Stimulated activated CD4-positive, alpha-beta T cell treated with anti-CD3 and anti-CD28 coated beads, TNF-alpha, amount 100 ng/mL, for 24 hours (primary cell): ENCODE results near the gene L1CAM.
A peak's percentile ranks its signal among the peaks of the same experiment; 100 is the strongest.

Experiments
- DNase-seq, 3 experiments: peaks; one replicate each; pipeline ENCODE4 v3.0.0-alpha.2; 2020; ENCODE audit warnings: low read depth in 3 of 3

Gene L1CAM

GRCh38 chrX:153902385-153902784 is 16.4 kb upstream of the L1CAM start:
- no peak for DNase-seq

GRCh38 chrX:153901753-153902140 is 15.8 kb upstream of the L1CAM start:
- no peak for DNase-seq

GRCh38 chrX:153900831-153901752 is 15.1 kb upstream of the L1CAM start:
- DNase-seq, result peak; percentile 20 to 57 (median 32)

DNA sequence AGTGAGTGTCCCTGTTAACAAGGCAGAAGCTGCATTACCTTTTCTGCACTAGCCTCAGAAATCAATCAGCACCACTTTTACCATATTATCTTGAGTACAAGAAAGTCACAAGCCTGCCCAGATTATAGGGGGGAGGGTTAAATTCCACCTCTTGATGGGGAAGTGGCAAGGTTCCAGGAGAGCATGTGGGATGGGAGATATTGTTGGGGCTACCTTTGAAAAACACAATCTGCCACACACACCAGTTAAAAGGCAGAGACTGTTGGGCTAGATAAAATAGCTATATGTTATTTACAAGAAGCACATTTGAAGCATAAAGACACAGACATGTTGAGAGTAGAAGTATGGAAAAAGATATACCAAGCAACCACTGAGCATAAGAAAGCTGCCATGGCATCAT is 11.9 kb upstream of the L1CAM start:
- DNase-seq, result no peak

DNA sequence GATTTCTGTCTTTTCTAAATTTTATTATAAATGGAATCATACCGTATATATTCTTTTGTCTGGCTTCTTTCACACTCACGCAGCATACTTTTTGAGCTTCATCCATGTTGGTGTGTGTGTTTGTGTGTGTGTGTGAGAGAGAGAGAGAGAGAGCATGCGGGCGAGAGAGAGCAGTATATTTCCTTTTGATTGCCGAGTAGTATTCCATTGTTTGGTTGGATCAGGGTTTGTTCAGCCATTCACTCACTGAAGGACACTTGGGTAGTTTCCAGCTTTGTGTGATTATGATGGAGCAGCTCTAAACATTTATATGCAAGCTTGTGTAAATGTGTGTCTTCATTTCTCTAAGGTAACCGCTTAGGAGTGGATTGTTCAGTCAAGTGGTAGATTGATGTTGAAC is 3.1 kb upstream of the L1CAM start:
- DNase-seq, result no peak

DNA sequence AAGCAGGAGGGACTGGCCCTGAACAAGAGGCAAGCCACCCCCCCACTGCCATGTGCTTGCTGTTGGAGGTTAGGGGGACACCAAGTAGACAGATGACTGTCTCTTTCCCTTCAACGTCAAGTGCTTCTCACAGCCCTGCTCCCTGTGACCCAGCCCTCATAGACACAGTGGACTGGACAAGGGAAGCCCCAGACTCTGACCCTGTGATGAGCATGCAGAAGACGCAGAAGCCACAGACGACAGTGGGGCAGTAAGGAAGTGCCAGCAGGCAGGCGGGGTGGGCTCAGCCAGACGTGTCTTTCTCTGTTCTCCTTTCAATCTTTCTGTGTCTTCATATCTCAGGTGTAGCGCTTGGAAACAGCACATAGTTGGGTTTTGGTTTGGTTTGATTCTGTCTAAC is 2.4 kb upstream of the L1CAM start:
- DNase-seq, result no peak

DNA sequence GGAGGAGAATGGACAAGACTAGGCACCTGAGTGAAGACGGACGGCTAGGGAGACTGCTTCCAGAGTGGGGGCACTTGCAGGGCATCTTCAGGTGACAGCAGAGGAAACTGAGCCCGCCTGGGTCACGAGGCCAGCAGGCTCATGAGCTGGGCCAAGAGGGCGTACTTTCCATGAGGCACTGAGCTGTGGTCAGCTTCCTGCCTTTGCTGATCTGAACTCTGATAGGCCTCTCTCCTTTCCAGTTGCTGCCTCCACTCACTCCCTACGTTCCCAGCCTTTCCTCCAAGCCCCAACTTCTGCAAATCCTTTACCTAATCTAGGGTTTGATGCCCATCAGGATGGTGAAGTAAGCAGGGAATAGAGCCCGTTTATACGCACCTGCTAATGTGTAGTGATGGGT is 1.4 kb upstream of the L1CAM start:
- no peak for DNase-seq

- DNase-seq, result no peak
These were observed 942 bp upstream of the L1CAM start for GRCh38 chrX:153886915-153887314.

DNA sequence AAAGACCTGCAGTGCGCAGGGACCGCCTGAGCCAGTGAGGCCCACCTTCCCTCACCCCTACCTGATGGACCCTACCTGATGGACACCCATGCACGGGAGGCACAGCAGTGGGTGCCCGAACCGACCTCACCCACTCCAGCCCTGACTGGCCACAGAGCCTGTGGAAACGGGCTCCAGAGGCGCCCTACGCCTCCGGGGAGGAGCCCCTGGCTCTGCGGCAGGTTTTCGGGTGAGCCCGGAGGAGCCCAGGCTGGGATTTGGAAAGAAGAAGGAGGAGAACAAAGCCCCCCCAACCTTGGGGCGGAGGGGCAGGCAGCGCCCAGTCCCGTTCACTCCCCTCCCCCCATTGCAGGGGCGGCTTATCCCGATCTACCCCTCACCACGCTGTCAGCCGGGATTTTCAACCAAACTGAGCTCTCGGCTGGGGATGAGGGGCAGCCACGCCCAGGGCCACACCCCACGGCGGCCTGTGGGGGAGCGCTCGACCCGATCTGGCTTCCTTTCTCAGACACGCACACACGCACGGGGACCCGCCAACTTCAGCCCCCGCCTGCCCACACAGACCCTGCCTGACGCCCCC is 675 bp downstream of the L1CAM start:
- no peak for DNase-seq

DNA sequence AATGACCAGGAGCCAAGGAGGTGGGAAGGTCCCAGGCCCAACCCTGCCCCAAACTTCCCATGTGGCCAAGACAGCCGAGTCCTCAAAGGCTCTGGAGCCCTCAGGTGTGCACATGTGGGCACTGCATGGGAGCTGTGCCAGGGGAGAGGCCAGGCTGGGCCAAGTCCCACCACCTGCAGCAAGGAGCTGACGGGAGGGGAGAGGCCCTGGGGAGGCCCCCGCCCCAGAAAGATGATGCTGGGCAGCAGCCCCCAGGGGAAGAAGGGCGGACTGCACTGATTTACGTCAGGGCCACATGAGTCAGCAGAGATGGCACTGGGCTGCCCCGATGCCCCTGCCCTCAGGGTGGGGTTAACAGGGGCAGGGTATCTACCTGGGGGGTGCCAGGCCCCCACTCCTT is 1.4 kb downstream of the L1CAM start:
- no peak for DNase-seq

DNA sequence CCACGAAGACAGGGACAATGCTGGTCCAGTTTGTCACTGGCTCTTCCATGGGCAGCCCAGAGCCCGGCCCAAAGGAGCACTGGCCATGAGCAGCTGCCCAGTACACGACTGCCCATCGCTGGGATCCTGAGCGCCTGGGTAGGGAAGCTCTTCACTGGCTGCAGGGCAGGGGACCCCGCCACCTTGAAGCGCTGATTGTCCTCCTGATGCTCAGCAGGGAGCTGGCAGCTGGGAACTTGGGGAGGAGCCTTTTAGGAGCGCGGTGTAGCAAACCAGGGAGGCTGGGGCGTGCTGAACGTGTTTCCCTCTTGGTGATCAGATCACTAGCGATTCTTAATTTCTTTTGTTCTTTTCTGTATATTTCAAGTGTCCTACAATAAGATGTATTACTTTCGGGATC is 1.8 kb downstream of the L1CAM start:
- no peak for DNase-seq

DNA sequence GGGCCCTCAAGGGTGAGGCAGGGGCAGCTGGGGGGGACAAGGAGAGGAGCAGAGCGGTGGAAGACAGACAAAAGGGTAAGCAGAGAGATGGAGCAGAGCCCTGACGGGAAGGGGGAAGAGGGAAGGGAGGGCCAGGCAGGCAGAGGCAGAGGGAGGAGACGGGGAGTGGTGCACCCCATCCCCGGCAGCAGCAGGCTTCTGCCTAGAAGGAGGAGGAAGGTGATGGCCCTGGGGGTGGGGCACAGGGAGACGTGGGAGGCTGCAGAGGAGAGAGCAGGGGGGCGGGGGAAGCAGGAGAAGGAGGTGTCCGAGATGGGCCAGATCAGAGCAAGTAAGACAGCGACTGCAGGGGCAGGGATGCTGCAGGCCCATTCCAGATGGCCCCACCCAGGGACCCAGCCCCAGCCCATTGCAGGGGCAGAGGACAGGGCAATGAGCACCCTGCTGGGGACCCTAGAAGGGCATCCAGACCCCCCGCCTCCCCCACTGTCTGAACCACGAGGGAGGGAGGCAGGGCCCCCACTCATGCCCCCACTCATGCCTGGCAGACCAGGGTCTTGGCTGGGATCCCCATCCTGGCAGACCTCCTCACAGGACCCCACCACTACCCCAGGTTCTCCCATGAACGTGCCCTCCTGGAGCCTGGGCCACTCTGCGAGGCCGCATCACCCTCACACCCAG is 2.7 kb downstream of the L1CAM start:
- DNase-seq, result no peak

GRCh38 chrX:153882557-153882956 is 3.4 kb downstream of the L1CAM start:
- DNase-seq, result no peak

- DNase-seq, result no peak
These were observed 3.9 kb downstream of the L1CAM start for GRCh38 chrX:153882086-153882498.

- DNase-seq, result no peak
These were observed 4.7 kb downstream of the L1CAM start for GRCh38 chrX:153881281-153881680.

DNA sequence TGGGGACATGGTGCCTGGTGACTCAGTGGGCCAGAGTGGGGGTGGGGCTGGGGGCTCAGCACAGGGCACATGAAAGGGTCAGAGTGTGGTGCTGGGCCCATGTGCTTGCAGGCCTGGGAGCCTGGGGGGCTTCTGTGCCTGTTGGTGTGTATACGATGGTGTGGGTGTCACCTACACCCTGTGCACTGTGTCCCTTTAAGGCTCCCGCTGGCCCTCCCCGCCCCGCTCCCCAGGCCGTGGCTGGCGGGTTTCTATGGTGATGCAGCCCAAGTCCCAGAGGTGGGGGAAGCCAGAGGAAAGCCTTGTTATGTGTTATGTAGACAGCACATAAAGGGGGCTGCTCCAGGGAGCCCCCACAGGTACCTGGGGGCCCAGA is 5.5 kb downstream of the L1CAM start:
- DNase-seq, result no peak

DNA sequence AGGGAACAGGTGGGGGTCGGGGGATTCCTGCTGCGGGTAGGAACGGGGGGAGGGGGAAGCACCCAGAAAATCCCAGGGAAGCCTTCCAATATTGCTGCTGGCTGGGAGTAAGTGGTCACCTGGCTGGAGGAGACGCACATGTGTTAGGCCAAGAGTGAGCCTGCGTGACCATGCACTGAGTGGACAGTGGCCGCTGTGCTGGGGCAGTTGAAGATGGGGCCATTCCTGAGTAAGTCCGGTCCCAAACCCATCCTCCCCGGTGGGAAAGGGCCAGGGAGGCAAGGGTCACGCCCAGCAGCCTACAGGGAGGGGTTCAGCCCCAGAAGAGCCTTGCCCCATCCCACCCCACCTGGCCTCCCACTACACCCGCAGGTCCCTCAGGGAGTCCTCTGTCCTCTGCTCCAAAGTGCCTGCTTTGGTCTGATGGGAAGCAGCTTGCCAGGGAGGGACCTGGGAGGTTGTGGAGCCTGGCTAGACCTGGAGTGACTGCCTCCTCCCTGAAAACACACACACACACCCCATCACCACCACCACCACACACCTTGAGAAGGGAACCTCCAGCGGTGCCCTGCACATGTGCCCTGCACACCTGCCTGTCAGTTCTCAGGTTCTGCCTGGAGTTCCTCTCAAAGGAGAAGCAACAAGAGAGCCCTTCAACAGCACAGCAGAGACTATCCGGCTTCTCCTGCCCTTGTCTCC is 6.1 kb downstream of the L1CAM start:
- no peak for DNase-seq

DNA sequence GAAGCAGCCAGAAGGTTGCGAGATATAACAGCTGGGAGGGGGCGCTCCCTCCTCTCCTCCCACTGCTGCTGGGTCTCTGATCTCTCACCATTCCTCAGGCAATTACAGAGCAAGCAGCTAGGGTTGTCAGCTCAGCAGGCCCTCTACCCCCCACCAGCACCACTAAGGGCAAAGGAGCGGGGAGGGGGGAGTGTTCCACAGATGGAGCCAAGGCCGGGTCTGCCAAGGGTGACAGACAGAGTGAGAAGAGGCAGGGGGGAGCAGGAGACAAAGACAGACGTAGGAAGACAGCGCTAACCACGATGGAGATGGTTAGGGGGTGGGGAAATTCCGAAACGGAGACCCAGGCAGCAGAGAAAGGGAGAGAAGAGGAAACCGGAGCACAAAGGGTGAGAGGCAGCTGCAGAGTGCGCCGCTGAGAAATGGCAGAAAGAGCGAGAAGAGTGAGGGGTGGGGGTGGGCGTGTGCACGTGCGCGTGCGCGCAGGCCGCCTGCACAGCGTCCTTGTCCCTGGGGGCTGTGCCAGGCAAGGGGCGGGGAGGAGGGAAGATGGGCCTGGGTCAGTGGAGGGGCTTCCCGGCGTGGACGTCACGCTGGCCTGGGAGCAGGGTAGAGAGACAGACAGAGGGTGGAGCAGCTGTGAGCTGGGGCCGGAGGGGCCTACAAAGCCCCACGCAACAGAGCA is 6.9 kb downstream of the L1CAM start:
- DNase-seq, result no peak

GRCh38 chrX:153878345-153878744 is 7.6 kb downstream of the L1CAM start:
- DNase-seq, result no peak

GRCh38 chrX:153877571-153878261 is 8.3 kb downstream of the L1CAM start:
- DNase-seq, result no peak

- DNase-seq, result no peak
These were observed 9.9 kb downstream of the L1CAM start for GRCh38 chrX:153876112-153876491.
